Neuronal stem cell (in vitro differentiated cells): Measurements from ENCODE around the gene KRT78.

Experiments
- DNase-seq: peaks from one replicate; pipeline ENCODE4 v3.0.0-alpha.2; 2013; ENCODE audit warnings: low spot score
- H2AFZ ChIP-seq: one replicate; pipeline ENCODE4 v1.6.1; 2013; ENCODE audit warnings: mild to moderate bottlenecking, low read length, inconsistent platforms
- H2AK5ac ChIP-seq: 2 replicates; pipeline ENCODE4 v1.6.1; 2013; ENCODE audit warnings: low read depth, mild to moderate bottlenecking, inconsistent platforms, low read length, moderate library complexity, mixed read lengths
- H2BK120ac ChIP-seq: 2 replicates; pipeline ENCODE4 v1.6.1; 2013; ENCODE audit warnings: low read depth, mild to moderate bottlenecking, inconsistent platforms, low read length, moderate library complexity, mixed read lengths
- H2BK12ac ChIP-seq: one replicate; pipeline ENCODE4 v1.6.1; 2013; ENCODE audit warnings: low read length, inconsistent platforms
- H2BK15ac ChIP-seq: 2 replicates; pipeline ENCODE4 v1.6.1; 2013; ENCODE audit warnings: mild to moderate bottlenecking, low read length, inconsistent platforms, mixed read lengths
- H2BK5ac ChIP-seq: one replicate; pipeline ENCODE4 v1.6.1; 2013; ENCODE audit warnings: inconsistent platforms, mild to moderate bottlenecking, low read length, moderate library complexity
- H3K14ac ChIP-seq: one replicate; pipeline ENCODE4 v1.6.1; 2013; ENCODE audit warnings: low read length, inconsistent platforms
- H3K18ac ChIP-seq: 2 replicates; pipeline ENCODE4 v1.6.1; 2013; ENCODE audit warnings: low read length, inconsistent platforms
- H3K23ac ChIP-seq: 2 replicates; pipeline ENCODE4 v1.6.1; 2013; ENCODE audit warnings: low read depth, mild to moderate bottlenecking, mixed read lengths, low read length, inconsistent platforms; ENCODE audit not compliant: poor library complexity
- H3K27ac ChIP-seq: replicated peaks from 3 replicates; pipeline ENCODE4 v1.5.1; 2013; ENCODE audit warnings: low read length, inconsistent platforms
- H3K27me3 ChIP-seq, 3 experiments: 2 replicates each; pipeline ENCODE4 v1.6.1; 2013; ENCODE audit warnings: low read length in 3 of 3, mild to moderate bottlenecking in 2 of 3, inconsistent platforms in 1 of 3, low read depth in 1 of 3, mixed read lengths in 1 of 3, moderate library complexity in 1 of 3; ENCODE audit not compliant: control insufficient read depth in 3 of 3, insufficient read depth in 3 of 3
- H3K36me3 ChIP-seq, 2 donors: replicated peaks in 1 of 2; 2 replicates each; pipeline ENCODE4 v1.6.1; 2013; ENCODE audit warnings: low read length in 2 of 2; ENCODE audit not compliant: control insufficient read depth in 2 of 2, insufficient read depth in 2 of 2
- H3K4ac ChIP-seq: 2 replicates; pipeline ENCODE4 v1.6.1; 2013; ENCODE audit warnings: inconsistent platforms, mild to moderate bottlenecking, low read length, moderate library complexity
- H3K4me1 ChIP-seq, 2 donors: 1 replicate in 1 of 2; 2 replicates in 1 of 2; pipeline ENCODE4 v1.6.1; 2013; ENCODE audit warnings: low read length in 2 of 2, low read depth in 1 of 2; ENCODE audit not compliant: control insufficient read depth in 2 of 2, insufficient read depth in 1 of 2
- H3K4me2 ChIP-seq: one replicate; pipeline ENCODE4 v1.6.1; 2013; ENCODE audit warnings: mild to moderate bottlenecking, low read length, inconsistent platforms; ENCODE audit not compliant: insufficient read depth, poor library complexity, severe bottlenecking
- H3K4me3 ChIP-seq, 2 donors: 2 replicates each; pipeline ENCODE4 v1.5.1; 2013; ENCODE audit warnings: low read length in 2 of 2, mild to moderate bottlenecking in 2 of 2, inconsistent platforms in 1 of 2, moderate library complexity in 1 of 2
- H3K79me1 ChIP-seq: one replicate; pipeline ENCODE4 v1.6.1; 2013; ENCODE audit warnings: low read depth, mild to moderate bottlenecking, inconsistent platforms, low read length, moderate library complexity
- H3K9ac ChIP-seq: one replicate; pipeline ENCODE4 v1.6.1; 2013; ENCODE audit warnings: mild to moderate bottlenecking, low read depth, low read length, inconsistent platforms; ENCODE audit not compliant: poor library complexity
- H3K9me3 ChIP-seq, 2 donors: replicated peaks in 1 of 2; 2 replicates each; pipeline versions ENCODE3 to v1.6.1; 2013; ENCODE audit warnings: low read length in 2 of 2, mild to moderate bottlenecking in 2 of 2, inconsistent platforms in 1 of 2, low read depth in 1 of 2, mixed read lengths in 1 of 2, moderate library complexity in 1 of 2; ENCODE audit not compliant: control insufficient read depth in 2 of 2, insufficient read depth in 1 of 2
- H4K8ac ChIP-seq: one replicate; pipeline ENCODE4 v1.6.1; 2013; ENCODE audit warnings: low read depth, mild to moderate bottlenecking, inconsistent platforms, low read length, moderate library complexity
- H4K91ac ChIP-seq: one replicate; pipeline ENCODE4 v1.6.1; 2013; ENCODE audit warnings: low read length, low read depth, mild to moderate bottlenecking, inconsistent platforms; ENCODE audit not compliant: poor library complexity
- WGBS, 2 donors: extraction: QIAGEN DNeasy Blood & Tissue Kit; methylation state at CpG; one replicate each; pipeline ENCODE4 v1.1.7; 2013; ENCODE audit warnings: missing lambda C conversion rate in 2 of 2, mixed read lengths in 1 of 2; ENCODE audit not compliant: insufficient read length in 2 of 2, insufficient replicate concordance in 1 of 2; ENCODE audit errors: extremely low coverage in 2 of 2; 5-methylcytosine and 5-hydroxymethylcytosine counted together

KRT78 gene

GRCh38 chr12:52834727-52835001 lies 14.1 kb downstream of the KRT78 start:
- no peak overlapping the region for H3K9ac ChIP-seq
- no peak overlapping the region for H3K23ac ChIP-seq
- no peak overlapping the region for H2BK120ac ChIP-seq
- H2AK5ac ChIP-seq, result no peak overlapping the region
- H2BK15ac ChIP-seq, result peak overlapping the region; percentile 72
- no peak overlapping the region for H3K4ac ChIP-seq
- no peak overlapping the region for H4K8ac ChIP-seq
- H3K27me3 ChIP-seq, result peaks cover 0 to 6% (median 0%) of the 10 kb centered on the region in 3 experiments
- peak overlapping the region; percentile 7 for H2BK5ac ChIP-seq
- H3K4me1 ChIP-seq, result peaks cover 0 to 12% of the 10 kb centered on the region in 2 donors
- WGBS, 2 donors, result no CpG with 5 or more reads among the region's 4 CpGs
- H2BK12ac ChIP-seq, result no peak overlapping the region
- H3K36me3 ChIP-seq, result no peaks in the 10 kb centered on the region
- H3K27ac ChIP-seq, result no peak overlapping the region
- no peak overlapping the region for H3K14ac ChIP-seq
- no peak overlapping the region for H4K91ac ChIP-seq
- H3K9me3 ChIP-seq, result peaks cover 0 to under 1% of the 10 kb centered on the region in 2 donors
- no peaks in the 10 kb centered on the region for H3K79me1 ChIP-seq
- no peak overlapping the region for H3K18ac ChIP-seq
- H3K4me2 ChIP-seq, result no peak overlapping the region
- no peak for DNase-seq
- H3K4me3 ChIP-seq, result no peak overlapping the region
- no peak overlapping the region for H2AFZ ChIP-seq

GRCh38 chr12:52833922-52834726 lies 14.7 kb downstream of the KRT78 start, which contains the start of gene KRT79:
Gene KRT79, minus strand, starts transcription at chr12:52834311. Its CDS starts 51 bp downstream, at chr12:52834260.
- no CpG with 5 or more reads among the region's 22 CpGs for whole genome bisulfite sequencing, 2 donors
- Histone ChIP-seq H3K9me3 (no peaks in the 10 kb centered on the region), H3K36me3 (no peaks in the 10 kb centered on the region), H3K23ac (peak within 1 kb of the TSS; percentile 17), H4K91ac (no peak within 1 kb of the TSS), H2BK12ac (no peak within 1 kb of the TSS), H3K27ac (no peak within 1 kb of the TSS), H3K14ac (no peak within 1 kb of the TSS), H2BK120ac (no peak within 1 kb of the TSS), H3K79me1 (no peaks in the 10 kb centered on the region), H3K4me2 (no peak within 1 kb of the TSS), H3K4ac (no peak within 1 kb of the TSS), H3K18ac (peak within 1 kb of the TSS; percentile 55), H3K4me3 (no peak within 1 kb of the TSS), H4K8ac (no peak within 1 kb of the TSS), H3K27me3 (peaks cover 0 to 6% (median 0%) of the 10 kb centered on the region in 3 experiments), H3K9ac (no peak within 1 kb of the TSS), H2BK5ac (peak within 1 kb of the TSS; percentile 11), H2BK15ac (peak within 1 kb of the TSS; percentile 72), H2AFZ (no peak within 1 kb of the TSS), H2AK5ac (peak within 1 kb of the TSS; percentile 6), H3K4me1 (peaks cover 0 to 8% of the 10 kb centered on the region in 2 donors)
- no peak for DNase-seq

GRCh38 chr12:52832985-52833905 lies 15.5 kb downstream of the KRT78 start:
- Histone ChIP-seq H3K4me1 (peaks cover 0 to 6% of the 10 kb centered on the region in 2 donors), H4K91ac (no peak overlapping the region), H3K9me3 (no peaks in the 10 kb centered on the region)

GRCh38 chr12:52832451-52832850 lies 16.3 kb downstream of the KRT78 start:
- Histone ChIP-seq H3K4ac (no peak overlapping the region), H2BK5ac (no peak overlapping the region), H3K79me1 (no peaks in the 10 kb centered on the region), H3K9ac (no peak overlapping the region), H3K23ac (no peak overlapping the region), H3K4me1 (peaks cover 0 to 9% of the 10 kb centered on the region in 2 donors), H3K27ac (no peak overlapping the region), H3K27me3 (peaks cover 0 to 6% (median 0%) of the 10 kb centered on the region in 3 experiments), H3K9me3 (no peaks in the 10 kb centered on the region), H4K91ac (no peak overlapping the region), H3K18ac (no peak overlapping the region), H4K8ac (no peak overlapping the region), H3K4me3 (no peak overlapping the region), H2BK12ac (no peak overlapping the region), H2BK15ac (no peak overlapping the region), H2BK120ac (no peak overlapping the region), H2AFZ (no peak overlapping the region), H3K14ac (no peak overlapping the region), H3K36me3 (no peaks in the 10 kb centered on the region), H2AK5ac (no peak overlapping the region), H3K4me2 (no peak overlapping the region)
- DNase-seq, result no peak
- no CpG with 5 or more reads among the region's 3 CpGs for WGBS, 2 donors

More at GRCh38 chr12:52832985-52833905, 15.5 kb downstream of the KRT78 start:
- Histone ChIP-seq H3K14ac (no peak overlapping the region), H3K4ac (no peak overlapping the region), H3K36me3 (no peaks in the 10 kb centered on the region), H3K9ac (no peak overlapping the region), H3K23ac (no peak overlapping the region), H2BK15ac (no peak overlapping the region), H3K27ac (no peak overlapping the region), H2BK5ac (peak overlapping the region; percentile 11), H2BK120ac (no peak overlapping the region), H3K79me1 (no peaks in the 10 kb centered on the region), H3K4me3 (no peak overlapping the region), H4K8ac (no peak overlapping the region), H2AFZ (no peak overlapping the region), H3K27me3 (peaks cover 0 to 6% (median 0%) of the 10 kb centered on the region in 3 experiments), H2AK5ac (no peak overlapping the region), H2BK12ac (no peak overlapping the region), H3K4me2 (no peak overlapping the region), H3K18ac (no peak overlapping the region)
- WGBS, 2 donors, result no CpG with 5 or more reads among the region's 20 CpGs
- DNase-seq, result no peak
